ENCODE measurements around the gene RTN4. TPM values are rescaled to one million over a fixed set of nuclear protein-coding genes. Genes with fewer than 3 reads are reported as not detected.

RTN4 gene
- total and polyA plus RNA-seq, 3 donors from 2014 or later, result 107 to 183 (median 112) TPM

GRCh38 chr2:54954705-54955357 lies 95.4 kb downstream of the RTN4 start:
- TF ChIP-seq CTCF (IDR thresholded peaks at IDR 0.05) (no peak), POLR2A (IDR thresholded peaks at IDR 0.05) (no peak)
- H3K4me1 ChIP-seq, result no peaks in the 10 kb centered on the region
- H3K36me3 ChIP-seq (ENCODE audit: low read depth, missing control alignments), result no peaks in the 10 kb centered on the region
- H3K27ac ChIP-seq, result no peak overlapping the region
- no peak overlapping the region for H3K4me3 ChIP-seq
- no peak for DNase-seq
- no peaks in the 10 kb centered on the region for H3K9me3 ChIP-seq
- 96 to 97% methylated on average over 3 of the region's 3 CpGs for WGBS, 2 donors
- H3K27me3 ChIP-seq, result no peaks in the 10 kb centered on the region
- intact Hi-C loops (cut with DNase I; ENCODE audit: low total_unique reads), result no loop called here

GRCh38 chr2:54954158-54954557 lies 96.1 kb downstream of the RTN4 start:
- Histone ChIP-seq H3K36me3 (ENCODE audit: low read depth, missing control alignments) (no peaks in the 10 kb centered on the region), H3K27me3 (no peaks in the 10 kb centered on the region), H3K9me3 (no peaks in the 10 kb centered on the region), H3K4me1 (no peaks in the 10 kb centered on the region), H3K4me3 (no peak overlapping the region), H3K27ac (no peak overlapping the region)
- DNase-seq, result no peak
- 81 to 88% methylated on average over 8 of the region's 8 CpGs for WGBS, 2 donors
- intact Hi-C loops (cut with DNase I; ENCODE audit: low total_unique reads), result no loop called here
- no peak for TF ChIP-seq CTCF (IDR thresholded peaks at IDR 0.05)

- Histone ChIP-seq H3K27me3 (no peaks in the 10 kb centered on the region), H3K4me3 (no peak overlapping the region), H3K27ac (no peak overlapping the region), H3K4me1 (no peaks in the 10 kb centered on the region), H3K36me3 (ENCODE audit: low read depth, missing control alignments) (no peaks in the 10 kb centered on the region), H3K9me3 (no peaks in the 10 kb centered on the region)
- 67 to 72% methylated on average over 9 of the region's 9 CpGs for WGBS, 2 donors
- intact Hi-C loops (cut with DNase I; ENCODE audit: low total_unique reads), result no loop called here
- TF ChIP-seq POLR2A (IDR thresholded peaks at IDR 0.05) (no peak), CTCF (IDR thresholded peaks at IDR 0.05) (no peak)
- DNase-seq, result no peak
Observed at GRCh38 chr2:54952978-54953456, 97.2 kb downstream of the RTN4 start.

- Histone ChIP-seq H3K27me3 (no peaks in the 10 kb centered on the region), H3K4me1 (no peaks in the 10 kb centered on the region), H3K27ac (no peak overlapping the region), H3K36me3 (ENCODE audit: low read depth, missing control alignments) (no peaks in the 10 kb centered on the region), H3K9me3 (no peaks in the 10 kb centered on the region), H3K4me3 (no peak overlapping the region)
- TF ChIP-seq CTCF (IDR thresholded peaks at IDR 0.05) (no peak), POLR2A (IDR thresholded peaks at IDR 0.05) (no peak)
- intact Hi-C loops (cut with DNase I; ENCODE audit: low total_unique reads), result no loop called here
- DNase-seq, result no peak
- 72 to 79% methylated on average over 3 to 5 of the region's 5 CpGs for WGBS, 2 donors
Observed at GRCh38 chr2:54952425-54952824, 97.8 kb downstream of the RTN4 start.

- no peaks in the 10 kb centered on the region for H3K36me3 ChIP-seq (ENCODE audit: low read depth, missing control alignments)
- H3K4me3 ChIP-seq, result no peak overlapping the region
- TF ChIP-seq CTCF (IDR thresholded peaks at IDR 0.05) (no peak), POLR2A (IDR thresholded peaks at IDR 0.05) (no peak)
- peaks cover 7% of the 10 kb centered on the region for H3K4me1 ChIP-seq
- no peak for DNase-seq
- intact Hi-C loops (cut with DNase I; ENCODE audit: low total_unique reads), result no loop called here
- 90 to 98% methylated on average over 3 of the region's 3 CpGs for WGBS, 2 donors
- no peaks in the 10 kb centered on the region for H3K27me3 ChIP-seq
- H3K9me3 ChIP-seq, result no peaks in the 10 kb centered on the region
- H3K27ac ChIP-seq, result no peak overlapping the region
Observed at GRCh38 chr2:54950811-54951210, 99.4 kb downstream of the RTN4 start.
